ENCODE results near the gene MFSD2A.
"Not testable (repeated sequence)": the region's sequence is repeated elsewhere in the genome, so short reads cannot be mapped to it uniquely, and the experiment has no call there.

Gene MFSD2A

GRCh38 chr1:39984480-39984879 is 29.5 kb downstream of the MFSD2A start:
- H3K4me1 ChIP-seq (ENCODE audit: control insufficient read depth, insufficient read depth, low read length, poor library complexity, severe bottlenecking); H3K9me3 ChIP-seq (ENCODE audit: control insufficient read depth, low read length); H3K4me3 ChIP-seq (ENCODE audit: extremely low read depth, insufficient read depth, low read length, poor library complexity, severe bottlenecking); H3K36me3 ChIP-seq (ENCODE audit: control insufficient read depth, insufficient read depth, low read length); H3K27ac ChIP-seq (ENCODE audit: low read depth, low read length, severe bottlenecking): not testable (repeated sequence)
- no CpG with 5 or more reads among the region's 2 CpGs for WGBS, 2 experiments (ENCODE audit: insufficient coverage in 2 of 2)

- WGBS, 2 experiments (ENCODE audit: insufficient coverage in 2 of 2) = 94% methylated on average over 6 to 7 of the region's 7 CpGs
- H3K36me3 ChIP-seq (ENCODE audit: control insufficient read depth, insufficient read depth, low read length) = no peaks in the 10 kb centered on the region
- peaks cover 6% of the 10 kb centered on the region for H3K4me1 ChIP-seq (ENCODE audit: control insufficient read depth, insufficient read depth, low read length, poor library complexity, severe bottlenecking)
- no peak overlapping the region for H3K4me3 ChIP-seq (ENCODE audit: extremely low read depth, insufficient read depth, low read length, poor library complexity, severe bottlenecking)
- H3K27ac ChIP-seq (ENCODE audit: low read depth, low read length, severe bottlenecking) = no peak overlapping the region
- H3K9me3 ChIP-seq (ENCODE audit: control insufficient read depth, low read length) = no peaks in the 10 kb centered on the region
Measured at GRCh38 chr1:39984951-39985350, 30.0 kb downstream of the MFSD2A start.

GRCh38 chr1:39987869-39988268 is 32.9 kb downstream of the MFSD2A start:
- no peaks in the 10 kb centered on the region for H3K9me3 ChIP-seq (ENCODE audit: control insufficient read depth, low read length)
- no peaks in the 10 kb centered on the region for H3K36me3 ChIP-seq (ENCODE audit: control insufficient read depth, insufficient read depth, low read length)
- H3K27ac ChIP-seq (ENCODE audit: low read depth, low read length, severe bottlenecking) = no peak overlapping the region
- H3K4me1 ChIP-seq (ENCODE audit: control insufficient read depth, insufficient read depth, low read length, poor library complexity, severe bottlenecking) = peaks cover 3% of the 10 kb centered on the region
- 100% methylated on average over 1 of the region's 3 CpGs; no CpG with 5 or more reads in 1 of the 2 experiments for WGBS, 2 experiments (ENCODE audit: insufficient coverage in 2 of 2)
- no peak overlapping the region for H3K4me3 ChIP-seq (ENCODE audit: extremely low read depth, insufficient read depth, low read length, poor library complexity, severe bottlenecking)

GRCh38 chr1:39988618-39989343 is 33.8 kb downstream of the MFSD2A start:
- Histone ChIP-seq H3K4me3 (ENCODE audit: extremely low read depth, insufficient read depth, low read length, poor library complexity, severe bottlenecking) (no peak overlapping the region), H3K4me1 (ENCODE audit: control insufficient read depth, insufficient read depth, low read length, poor library complexity, severe bottlenecking) (peaks cover 3% of the 10 kb centered on the region), H3K27ac (ENCODE audit: low read depth, low read length, severe bottlenecking) (no peak overlapping the region), H3K36me3 (ENCODE audit: control insufficient read depth, insufficient read depth, low read length) (no peaks in the 10 kb centered on the region), H3K9me3 (ENCODE audit: control insufficient read depth, low read length) (no peaks in the 10 kb centered on the region)
- 63 to 82% methylated on average over 1 to 4 of the region's 6 CpGs for WGBS, 2 experiments (ENCODE audit: insufficient coverage in 2 of 2)

GRCh38 chr1:39990428-39990827 is 35.5 kb downstream of the MFSD2A start:
- peaks cover 3% of the 10 kb centered on the region for H3K4me1 ChIP-seq (ENCODE audit: control insufficient read depth, insufficient read depth, low read length, poor library complexity, severe bottlenecking)
- H3K27ac ChIP-seq (ENCODE audit: low read depth, low read length, severe bottlenecking) = no peak overlapping the region
- H3K36me3 ChIP-seq (ENCODE audit: control insufficient read depth, insufficient read depth, low read length) = no peaks in the 10 kb centered on the region
- 94% methylated on average over 2 to 3 of the region's 4 CpGs for WGBS, 2 experiments (ENCODE audit: insufficient coverage in 2 of 2)
- no peak overlapping the region for H3K4me3 ChIP-seq (ENCODE audit: extremely low read depth, insufficient read depth, low read length, poor library complexity, severe bottlenecking)
- H3K9me3 ChIP-seq (ENCODE audit: control insufficient read depth, low read length) = no peaks in the 10 kb centered on the region

GRCh38 chr1:39992234-39992633 is 37.3 kb downstream of the MFSD2A start:
- Histone ChIP-seq H3K4me3 (ENCODE audit: extremely low read depth, insufficient read depth, low read length, poor library complexity, severe bottlenecking) (no peak overlapping the region), H3K27ac (ENCODE audit: low read depth, low read length, severe bottlenecking) (no peak overlapping the region), H3K4me1 (ENCODE audit: control insufficient read depth, insufficient read depth, low read length, poor library complexity, severe bottlenecking) (peaks cover 3% of the 10 kb centered on the region), H3K9me3 (ENCODE audit: control insufficient read depth, low read length) (no peaks in the 10 kb centered on the region), H3K36me3 (ENCODE audit: control insufficient read depth, insufficient read depth, low read length) (no peaks in the 10 kb centered on the region)
- 100% methylated on average over 1 of the region's 2 CpGs; no CpG with 5 or more reads in 1 of the 2 experiments for WGBS, 2 experiments (ENCODE audit: insufficient coverage in 2 of 2)

- Histone ChIP-seq H3K4me3 (ENCODE audit: extremely low read depth, insufficient read depth, low read length, poor library complexity, severe bottlenecking) (no peak overlapping the region), H3K36me3 (ENCODE audit: control insufficient read depth, insufficient read depth, low read length) (no peaks in the 10 kb centered on the region), H3K4me1 (ENCODE audit: control insufficient read depth, insufficient read depth, low read length, poor library complexity, severe bottlenecking) (peaks cover 3% of the 10 kb centered on the region), H3K9me3 (ENCODE audit: control insufficient read depth, low read length) (no peaks in the 10 kb centered on the region), H3K27ac (ENCODE audit: low read depth, low read length, severe bottlenecking) (no peak overlapping the region)
- 90 to 100% methylated on average over 2 to 3 of the region's 5 CpGs for WGBS, 2 experiments (ENCODE audit: insufficient coverage in 2 of 2)
Measured at GRCh38 chr1:39992888-39993287, 37.9 kb downstream of the MFSD2A start.

GRCh38 chr1:39995973-39996393 is 41.0 kb downstream of the MFSD2A start:
- Histone ChIP-seq H3K27ac (ENCODE audit: low read depth, low read length, severe bottlenecking) (no peak overlapping the region), H3K9me3 (ENCODE audit: control insufficient read depth, low read length) (no peaks in the 10 kb centered on the region), H3K36me3 (ENCODE audit: control insufficient read depth, insufficient read depth, low read length) (no peaks in the 10 kb centered on the region), H3K4me3 (ENCODE audit: extremely low read depth, insufficient read depth, low read length, poor library complexity, severe bottlenecking) (no peak overlapping the region), H3K4me1 (ENCODE audit: control insufficient read depth, insufficient read depth, low read length, poor library complexity, severe bottlenecking) (no peaks in the 10 kb centered on the region)
- WGBS, 2 experiments (ENCODE audit: insufficient coverage in 2 of 2) = 100% methylated on average over 1 of the region's 1 CpG

GRCh38 chr1:39996396-39997004 is 41.6 kb downstream of the MFSD2A start:
- no peaks in the 10 kb centered on the region for H3K9me3 ChIP-seq (ENCODE audit: control insufficient read depth, low read length)
- no peak overlapping the region for H3K27ac ChIP-seq (ENCODE audit: low read depth, low read length, severe bottlenecking)
- H3K36me3 ChIP-seq (ENCODE audit: control insufficient read depth, insufficient read depth, low read length) = no peaks in the 10 kb centered on the region
- no peaks in the 10 kb centered on the region for H3K4me1 ChIP-seq (ENCODE audit: control insufficient read depth, insufficient read depth, low read length, poor library complexity, severe bottlenecking)
- no peak overlapping the region for H3K4me3 ChIP-seq (ENCODE audit: extremely low read depth, insufficient read depth, low read length, poor library complexity, severe bottlenecking)

GRCh38 chr1:40001456-40001855 is 46.5 kb downstream of the MFSD2A start:
- WGBS, 2 experiments (ENCODE audit: insufficient coverage in 2 of 2) = 87 to 100% methylated on average over 2 of the region's 2 CpGs
- no peaks in the 10 kb centered on the region for H3K36me3 ChIP-seq (ENCODE audit: control insufficient read depth, insufficient read depth, low read length)

More at GRCh38 chr1:40001456-40001855, 46.5 kb downstream of the MFSD2A start:
- H3K27ac ChIP-seq (ENCODE audit: low read depth, low read length, severe bottlenecking) = no peak overlapping the region
- no peak overlapping the region for H3K4me3 ChIP-seq (ENCODE audit: extremely low read depth, insufficient read depth, low read length, poor library complexity, severe bottlenecking)
- H3K9me3 ChIP-seq (ENCODE audit: control insufficient read depth, low read length) = no peaks in the 10 kb centered on the region
- H3K4me1 ChIP-seq (ENCODE audit: control insufficient read depth, insufficient read depth, low read length, poor library complexity, severe bottlenecking) = peaks cover 3% of the 10 kb centered on the region

Measured in mesodermal cell (in vitro differentiated cells).